Skin of body (tissue), 2 donors: ENCODE results near the gene PHKA2. TPM values are rescaled to one million over a fixed set of nuclear protein-coding genes. Genes with fewer than 3 reads are reported as not detected.

ENCODE experiments used
- DNase-seq: peaks from one replicate; lab custom pipeline; 2025; lab: John Stamatoyannopoulos, UW
- total RNA-seq: library from RNA; depleted of rRNA; stranded (reverse); fragments of >200 nt; gene quantifications from one replicate; pipeline ENCODE4 v1.2.3, GENCODE V29; 2014

The PHKA2 gene
- total RNA-seq, 1 donor from 2014 or later, result 26.5 TPM

DNA sequence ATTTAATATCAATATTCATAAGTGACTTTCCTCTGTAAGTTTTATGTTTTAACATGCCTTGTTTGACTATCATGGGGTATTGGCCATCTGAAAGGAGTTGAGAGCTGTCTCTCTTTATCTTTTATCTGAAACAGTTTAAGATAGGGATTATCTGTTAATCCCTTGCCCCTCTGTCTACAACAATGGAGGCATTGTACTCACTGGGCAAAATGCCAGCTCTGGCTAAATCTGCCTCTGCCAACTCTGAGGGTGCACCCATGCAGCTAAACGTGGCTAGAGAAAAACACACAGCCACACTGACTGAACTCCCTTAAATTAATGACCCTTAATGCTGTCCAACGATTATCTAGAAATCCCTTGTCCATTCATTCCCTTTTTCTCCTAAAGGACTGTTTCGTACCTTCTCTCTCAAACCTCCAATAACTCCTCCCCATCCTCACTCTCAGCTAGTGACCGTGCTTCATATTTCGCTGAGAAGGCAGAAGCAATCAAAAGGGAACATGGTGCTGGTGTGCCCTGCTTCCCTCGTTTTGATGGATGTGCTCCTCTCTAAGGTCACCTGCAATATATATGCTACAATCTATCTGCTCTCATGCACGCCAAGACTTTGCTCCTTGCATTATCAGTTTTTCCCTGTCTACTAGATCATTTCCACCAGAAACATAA lies 10.3 kb downstream of the PHKA2 start:
- no peak for DNase-seq

- peak; percentile 3 for DNase-seq
Observed at GRCh38 chrX:18971506-18971905, 12.4 kb downstream of the PHKA2 start.

DNA sequence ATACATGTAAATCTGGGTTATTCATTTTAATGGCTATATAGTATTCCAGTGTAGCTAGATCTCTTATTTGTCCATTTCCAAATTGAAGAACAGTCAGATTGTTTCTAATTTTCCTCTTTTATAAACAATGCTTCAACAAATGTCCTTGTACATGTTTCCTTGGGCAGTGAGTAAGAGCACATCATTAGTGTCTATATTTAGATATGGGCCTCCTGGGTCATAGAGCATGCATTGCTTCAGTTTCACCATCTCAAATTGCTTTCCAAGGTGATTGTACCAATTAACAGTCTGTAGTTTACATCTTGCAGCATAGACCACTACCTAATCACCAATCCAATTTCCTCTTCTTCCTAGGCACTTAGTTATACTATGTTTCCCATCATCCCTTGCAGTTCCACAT lies 13.4 kb downstream of the PHKA2 start:
- DNase-seq, result no peak

- no peak for DNase-seq
Observed at GRCh38 chrX:18966624-18967023, 17.3 kb downstream of the PHKA2 start.

GRCh38 chrX:18964901-18965300 lies 19.0 kb downstream of the PHKA2 start:
- DNase-seq, result no peak

DNA sequence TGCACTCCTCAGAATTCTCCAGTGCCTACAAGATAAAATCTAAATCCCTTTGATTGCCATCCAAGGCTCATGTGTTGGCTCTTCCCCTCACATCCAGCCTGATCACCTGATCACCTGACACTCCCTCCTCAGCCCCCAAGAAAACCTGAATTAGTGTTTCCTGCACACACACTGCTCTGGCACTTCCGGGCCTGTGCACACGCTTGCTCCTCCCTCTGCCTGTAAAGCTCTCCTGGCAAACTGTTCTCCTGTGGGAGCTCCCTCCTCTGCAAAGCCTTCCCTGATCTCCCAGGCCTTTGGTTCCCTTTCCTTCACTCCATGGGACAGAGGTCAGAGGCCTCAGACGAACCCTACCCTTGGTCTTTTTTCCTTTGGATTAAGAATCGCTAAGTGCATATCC lies 19.9 kb downstream of the PHKA2 start:
- DNase-seq, result no peak

DNA sequence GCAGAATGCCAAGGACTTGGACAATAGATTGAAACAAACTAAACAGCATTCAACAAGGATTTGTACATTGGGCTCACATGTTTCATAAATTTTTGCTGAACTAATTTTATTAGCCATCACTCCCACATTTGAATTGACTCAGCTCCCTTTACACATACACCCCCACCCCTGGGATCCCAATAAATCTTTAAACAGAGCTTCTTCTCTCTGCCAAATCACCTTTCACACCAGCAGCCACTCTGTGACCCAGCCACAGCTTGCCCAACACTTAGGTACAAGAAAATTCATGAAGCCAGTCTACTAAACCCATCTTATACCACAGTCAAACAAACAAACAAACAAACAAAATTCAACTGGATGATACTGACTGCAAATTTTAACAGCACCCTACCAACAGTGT lies 21.6 kb downstream of the PHKA2 start:
- DNase-seq, result no peak

GRCh38 chrX:18961686-18962085 lies 22.2 kb downstream of the PHKA2 start:
- no peak for DNase-seq

GRCh38 chrX:18956303-18957032 lies 27.4 kb downstream of the PHKA2 start:
- DNase-seq, result no peak

DNA sequence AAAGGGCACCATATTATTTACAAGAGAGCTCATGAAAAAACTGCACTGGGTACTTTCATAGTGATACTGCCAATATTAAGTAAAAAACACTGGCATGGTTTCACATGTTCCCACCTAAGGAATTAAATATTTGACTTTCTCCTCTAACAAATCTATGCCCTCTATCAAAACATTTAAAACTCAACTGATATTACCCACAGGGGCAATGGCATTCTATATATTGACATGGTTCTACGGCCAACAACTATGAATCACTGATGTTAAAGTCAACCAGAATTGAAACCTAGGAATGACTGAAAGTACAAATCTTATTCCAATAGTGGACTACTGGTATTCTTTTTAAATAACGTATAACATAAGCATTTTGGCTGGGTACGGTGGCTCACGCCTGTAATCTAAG lies 28.2 kb downstream of the PHKA2 start:
- no peak for DNase-seq

GRCh38 chrX:18951032-18951431 lies 32.9 kb downstream of the PHKA2 start:
- no peak for DNase-seq

DNA sequence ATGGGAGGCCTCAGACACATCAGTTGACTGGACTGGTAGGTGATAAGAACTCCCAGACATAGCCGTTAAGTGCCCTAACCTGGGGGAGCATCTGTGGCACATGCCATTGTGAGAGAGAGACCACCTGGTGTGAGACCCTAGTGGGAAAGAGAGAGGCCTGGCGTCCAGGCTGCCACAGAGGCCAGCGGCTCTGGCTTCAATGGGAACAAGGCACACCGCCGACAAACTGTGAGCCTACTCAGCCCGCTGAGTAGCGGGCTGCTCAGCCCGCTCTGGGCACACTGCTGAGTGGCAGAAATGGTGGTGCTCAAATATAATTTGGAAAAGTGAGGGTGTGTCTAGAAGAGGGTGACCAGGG lies 34.0 kb downstream of the PHKA2 start:
- DNase-seq, result no peak

DNA sequence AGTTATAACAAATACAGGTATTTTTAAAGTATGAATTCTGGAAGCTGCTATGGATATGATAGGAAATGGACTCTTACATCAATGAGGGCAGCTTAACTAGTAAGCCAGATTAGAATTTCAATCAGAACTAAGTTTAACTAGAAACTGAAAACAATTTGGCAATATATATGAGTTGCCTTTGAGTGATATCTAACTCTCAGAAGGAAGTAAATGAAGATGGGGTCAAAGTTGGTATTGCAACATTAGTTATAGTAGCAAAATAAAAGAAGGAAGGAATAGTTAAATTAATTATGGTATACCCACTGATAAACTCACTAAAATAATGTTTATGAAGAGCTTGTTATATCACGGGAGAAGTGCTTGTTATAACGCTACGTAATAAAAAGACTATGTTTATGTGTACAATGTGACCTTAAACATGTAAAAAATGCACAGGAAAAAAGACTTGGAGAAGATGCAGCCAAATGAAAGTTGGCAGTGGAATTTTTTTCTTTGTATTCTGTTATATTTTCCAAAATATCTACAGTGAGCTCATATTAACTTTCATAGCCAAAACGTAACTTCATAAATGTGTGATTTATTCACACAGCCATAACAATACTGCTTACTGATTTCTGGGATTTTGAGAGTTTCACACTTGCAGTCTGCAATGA lies 34.5 kb downstream of the PHKA2 start:
- peak; percentile 23 for DNase-seq

DNA sequence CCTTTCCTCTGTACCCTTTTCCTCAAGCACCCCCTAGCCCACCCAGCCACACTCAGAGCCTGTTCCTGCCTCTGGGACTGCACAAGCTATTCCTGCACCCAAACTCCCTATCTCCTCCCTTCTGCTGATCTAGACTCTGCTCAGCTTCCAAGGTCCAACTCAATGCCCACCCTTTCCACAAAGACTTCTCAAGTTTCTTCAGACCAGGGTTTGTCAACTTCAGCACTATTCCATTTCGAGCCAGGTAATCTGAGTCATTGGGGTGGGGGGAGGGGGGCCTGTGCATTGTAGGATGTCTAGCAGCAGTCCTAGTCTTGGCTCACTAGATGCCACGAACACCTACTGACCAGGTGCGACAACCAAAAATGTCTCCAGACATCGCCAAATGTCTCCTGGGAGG lies 37.3 kb downstream of the PHKA2 start:
- DNase-seq, result no peak

DNA sequence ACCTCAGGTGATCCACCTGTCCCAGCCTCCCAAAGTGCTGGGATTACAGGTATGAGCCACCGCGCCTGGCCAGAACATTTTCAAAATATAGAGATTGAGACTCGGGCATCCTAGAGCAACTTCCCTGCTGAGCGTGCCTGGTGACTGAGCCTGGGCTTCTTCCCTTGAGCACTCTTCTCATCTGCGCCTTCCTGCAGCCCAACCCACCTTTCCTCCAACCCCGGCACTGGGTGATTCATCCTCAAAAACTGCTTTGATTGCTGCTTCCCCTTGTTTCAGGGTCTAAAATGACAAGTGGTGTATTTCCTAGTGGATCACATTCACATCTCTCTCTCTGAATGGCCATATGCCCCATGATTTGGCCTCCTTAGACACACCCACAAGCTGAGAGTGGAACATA lies 37.8 kb downstream of the PHKA2 start:
- no peak for DNase-seq

- peak; percentile 9 for DNase-seq
Observed at GRCh38 chrX:18945483-18945882, 38.4 kb downstream of the PHKA2 start.

DNA sequence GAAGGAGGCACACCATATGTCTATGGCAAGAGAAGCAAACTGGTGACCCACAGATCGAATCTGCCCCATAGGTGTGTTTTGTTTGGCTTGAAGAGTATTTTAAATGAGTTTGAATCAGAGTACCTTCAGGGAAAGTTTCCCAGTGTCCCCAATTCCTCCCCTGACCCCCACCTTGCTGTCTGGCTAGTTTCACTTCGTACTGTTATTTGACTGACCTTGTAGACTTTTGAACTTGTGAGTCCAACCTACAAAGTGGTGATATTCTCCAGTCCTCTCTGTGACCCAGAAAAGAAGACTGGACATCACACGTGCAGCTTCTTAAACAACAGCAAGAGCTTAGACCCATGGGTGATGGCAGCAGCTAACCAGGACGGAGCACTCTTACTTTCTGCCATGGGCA lies 39.4 kb downstream of the PHKA2 start:
- DNase-seq, result no peak

GRCh38 chrX:18941896-18942295 lies 42.0 kb downstream of the PHKA2 start:
- no peak for DNase-seq

DNA sequence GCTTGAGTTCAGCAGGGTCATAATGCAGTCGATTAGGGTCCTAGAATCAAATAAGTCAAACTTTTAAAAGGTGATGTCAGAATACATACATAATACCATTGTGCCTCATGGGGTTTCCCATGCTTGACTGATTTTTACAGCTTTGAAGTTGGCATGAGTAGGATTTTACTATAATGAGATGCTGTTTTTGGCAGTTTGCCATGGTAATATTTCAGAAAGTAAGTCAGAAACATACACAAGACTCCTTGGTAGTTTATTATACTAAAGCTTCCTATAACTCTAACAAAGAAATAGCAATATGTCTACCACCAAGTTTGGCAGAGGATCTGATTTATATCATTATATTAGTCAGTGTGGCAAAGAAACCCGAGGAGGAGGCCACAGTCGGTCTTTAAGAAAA lies 45.2 kb downstream of the PHKA2 start:
- DNase-seq, result no peak

GRCh38 chrX:18937173-18937572 lies 46.7 kb downstream of the PHKA2 start:
- no peak for DNase-seq

DNA sequence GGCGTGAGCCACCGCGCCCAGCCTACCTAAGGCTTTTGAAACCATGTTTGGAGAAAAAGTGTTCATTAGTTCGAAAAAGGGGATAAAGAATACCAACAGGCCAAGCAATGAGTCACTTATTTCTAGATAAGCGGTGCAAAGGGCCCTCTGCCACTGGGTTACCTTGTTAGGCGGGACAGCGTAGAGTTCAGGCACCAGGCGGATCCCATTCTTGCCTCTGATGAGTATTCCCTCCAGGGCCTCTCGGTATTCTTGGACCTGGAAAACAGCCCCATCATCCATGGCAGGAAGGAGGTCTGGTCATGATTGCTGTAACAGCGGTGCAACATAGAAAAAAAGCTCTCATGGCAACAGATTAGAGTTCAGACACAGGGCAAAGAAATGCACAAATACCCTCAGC lies 48.0 kb downstream of the PHKA2 start:
- no peak for DNase-seq

DNA sequence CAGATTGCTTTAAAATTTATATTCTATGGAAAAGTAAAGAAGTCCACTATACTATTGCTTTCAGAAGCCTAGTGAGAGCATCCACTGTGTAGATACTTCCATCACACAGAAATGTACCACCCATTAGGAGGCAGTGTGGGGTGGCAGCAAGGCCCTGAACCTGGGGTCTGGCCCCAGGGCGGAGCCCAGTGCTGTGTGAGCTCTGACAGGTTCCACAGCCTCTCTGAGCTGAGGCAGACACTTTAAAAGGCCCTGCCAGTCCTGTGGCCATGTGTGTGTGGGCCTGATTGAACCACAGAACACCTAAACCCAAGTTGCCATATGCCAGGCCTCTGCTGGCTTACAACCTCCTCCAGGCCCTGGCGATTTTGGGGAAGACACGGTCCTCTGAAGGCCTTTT lies 49.2 kb downstream of the PHKA2 start:
- DNase-seq, result no peak

DNA sequence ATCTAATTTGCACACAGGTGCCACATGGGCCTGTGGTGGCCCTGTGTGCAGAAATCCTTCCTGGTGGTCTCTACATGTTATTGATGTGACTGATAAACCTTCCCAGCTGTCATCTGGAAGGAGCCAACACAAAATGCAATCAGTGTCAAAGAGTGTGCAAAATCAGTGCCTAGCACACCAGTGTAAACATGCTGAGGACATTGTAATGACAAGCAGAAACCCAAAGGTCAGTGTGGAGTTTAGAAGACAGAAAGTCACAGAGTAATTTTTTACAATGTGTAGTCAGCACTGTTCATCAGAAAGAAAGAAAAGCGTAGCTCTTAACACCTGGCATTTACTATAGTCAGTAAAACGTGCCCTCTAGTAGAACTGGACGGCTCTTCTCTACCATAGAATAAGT lies 50.3 kb downstream of the PHKA2 start:
- no peak for DNase-seq
